ENCODE measurements around the gene KRT33A. TPM values are rescaled to one million over a fixed set of nuclear protein-coding genes. Genes with fewer than 3 reads are reported as not detected.
"Not testable (repeated sequence)": the region's sequence is repeated elsewhere in the genome, so short reads cannot be mapped to it uniquely, and the experiment has no call there.

The KRT33A gene
- total RNA-seq (2021; fragmentation: NEBNext Ultra II Directional; extraction: Animal tissue kit (Norgen Biotek cat#: 25700)) = not detected in 2 replicates
- polyA plus RNA-seq (2011; rRNA removed) = not detected in 2 replicates
- not detected for polyA plus RNA-seq (2011; cell fraction: cytosol; rRNA removed)
- polyA plus RNA-seq (2011; cell fraction: nucleus; rRNA removed) = not detected
- polyA plus RNA-seq (2012, experiment 1 of 2) = not detected in 4 replicates
- polyA plus RNA-seq (2012, experiment 2 of 2) = not detected
- not detected for polyA plus RNA-seq (2013, experiment 1 of 2)
- polyA plus RNA-seq (2013, experiment 2 of 2) = not detected
- polyA minus RNA-seq (2011; rRNA and poly(A)+ RNA removed) = not detected in 2 replicates
- not detected for polyA minus RNA-seq (2011; cell fraction: cytosol; rRNA and poly(A)+ RNA removed)
- not detected for polyA minus RNA-seq (2011; cell fraction: nucleus; rRNA and poly(A)+ RNA removed)
- long read RNA-seq, experiment 1 = 0 reads
- long read RNA-seq, experiment 2 = 0 reads

DNA sequence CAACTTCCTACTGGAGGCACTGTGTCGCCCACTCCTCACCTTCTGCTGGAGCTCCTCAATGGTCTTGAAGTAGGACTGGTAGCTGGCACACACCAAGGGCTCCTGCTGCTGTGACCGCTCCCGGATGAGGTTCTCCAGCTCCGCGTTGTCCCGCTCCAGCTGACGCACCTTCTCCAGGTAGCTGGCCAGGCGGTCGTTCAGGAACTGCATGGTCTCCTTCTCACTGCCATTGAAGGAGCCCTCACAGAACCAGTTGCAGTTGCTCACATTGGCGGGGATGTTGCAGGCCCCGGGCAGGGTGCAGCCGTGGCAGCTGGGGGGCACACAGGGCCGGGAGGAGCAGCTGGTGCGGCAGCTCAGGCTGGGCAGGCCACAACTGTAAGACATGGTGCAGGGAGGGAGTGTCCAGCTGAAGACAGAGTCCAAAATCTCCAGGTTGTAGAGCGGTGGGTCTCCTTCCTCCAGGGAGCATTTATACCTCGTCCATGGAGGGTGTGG, at the start of gene KRT33A:
KRT33A (minus strand) TSS at position 448 of the 498 bp plus-strand sequence; CDS start at position 387, 61 bp downstream.
- H3K36me3 ChIP-seq (ENCODE audit: control insufficient read depth in 2 of 4, insufficient read depth in 4 of 4, low read length in 3 of 4); H2AFZ ChIP-seq (ENCODE audit: low read length); H3K27ac ChIP-seq (ENCODE audit: low read depth, low read length); H3K79me2 ChIP-seq (ENCODE audit: control insufficient read depth in 1 of 2, insufficient read depth in 2 of 2, low read length in 2 of 2); H2BK20ac ChIP-seq (ENCODE audit: low read length); H4K5ac ChIP-seq (ENCODE audit: insufficient read length, low read depth, low read length); H3K23me2 ChIP-seq (ENCODE audit: low read depth, low read length); H3K79me1 ChIP-seq (ENCODE audit: low read depth, low read length); H2BK120ac ChIP-seq (replicated peaks; ENCODE audit: low read depth, low read length); H2BK12ac ChIP-seq (ENCODE audit: low read depth, low read length); POLR2A ChIA-PET (ENCODE audit: partially characterized antibody); FAIRE-seq; H3K23ac ChIP-seq (ENCODE audit: insufficient read length); H2BK15ac ChIP-seq (ENCODE audit: low read length); H3K4me2 ChIP-seq (ENCODE audit: insufficient read depth in 1 of 2, low read depth in 2 of 2, low read length in 2 of 2); H3K9me3 ChIP-seq (ENCODE audit: insufficient read depth in 2 of 2, low read depth in 1 of 2, low read length in 1 of 2); H2BK5ac ChIP-seq (ENCODE audit: low read depth, low read length); DNase-seq (ENCODE audit: low read depth in 1 of 2, low spot score in 2 of 2); H3K4me1 ChIP-seq (replicated peaks in 1 of 4; ENCODE audit: control insufficient read depth in 3 of 4, insufficient read depth in 4 of 4, low read length in 3 of 4); H3K14ac ChIP-seq (ENCODE audit: insufficient read length); H4K8ac ChIP-seq (ENCODE audit: extremely low read depth, insufficient read depth, low read length); H3K18ac ChIP-seq (ENCODE audit: extremely low read depth, low read length); H3K56ac ChIP-seq (replicated peaks; ENCODE audit: insufficient read length, low read depth, low read length); H4K91ac ChIP-seq (replicated peaks; ENCODE audit: insufficient read length, low read length); H3K4me3 ChIP-seq (ENCODE audit: extremely low read depth in 1 of 4, insufficient read depth in 2 of 4, low read depth in 3 of 4, low read length in 4 of 4); H3K9ac ChIP-seq (replicated peaks in 1 of 4; ENCODE audit: extremely low read depth in 1 of 4, low read depth in 3 of 4, low read length in 3 of 4); H4K20me1 ChIP-seq (replicated peaks in 1 of 2; ENCODE audit: control insufficient read depth in 1 of 2, insufficient read depth in 2 of 2, low read length in 2 of 2); H3K4ac ChIP-seq (replicated peaks; ENCODE audit: insufficient read length, low read depth, low read length); H2AK5ac ChIP-seq (ENCODE audit: low read depth, low read length); H3K27me3 ChIP-seq (replicated peaks in 1 of 4; ENCODE audit: control insufficient read depth in 3 of 4, extremely low read depth in 1 of 4, insufficient read depth in 3 of 4, low read length in 3 of 4): not testable (repeated sequence)
- CTCF ChIA-PET (ENCODE audit: partially characterized antibody) = interaction anchor here (0.6 to 4.5 kb wide), 4 partner anchors 21 to 298 kb away, joined by 3 to 27 read pairs (median 4); no protein-coding TSS in a partner anchor
- WGBS, 2 experiments (ENCODE audit: extremely low coverage in 1 of 2, insufficient coverage in 1 of 2, insufficient read length in 1 of 2, insufficient replicate concordance in 2 of 2, low coverage in 1 of 2, low lambda C conversion rate in 2 of 2, missing lambda C conversion rate in 1 of 2) = 88% methylated on average over 15 of the region's 16 CpGs; no CpG with 5 or more reads in 1 of the 2 experiments

All from H1 (cell line).